OCI-LY1 (cell line): ENCODE data around the gene SLC35F3.
A peak's percentile ranks its signal among the peaks of the same experiment; 100 is the strongest.

ENCODE experiments used
- H2AFZ ChIP-seq: fragments of 200-600 bp; sonication (generic), shearing (Covaris generic); 2 replicates; pipeline ENCODE4 v1.6.0; 2014; ENCODE audit warnings: antibody characterized with exemption, mild to moderate bottlenecking, low read length
- H3F3A ChIP-seq: fragments of 200-600 bp; sonication (generic), shearing (Covaris generic); 2 replicates; pipeline ENCODE4 v1.6.0; 2014; ENCODE audit warnings: mild to moderate bottlenecking, antibody characterized with exemption, low read length, moderate library complexity; ENCODE audit not compliant: insufficient read depth
- H3K27ac ChIP-seq: fragments of 200-600 bp; sonication (generic); 2 replicates; pipeline ENCODE4 v1.5.1; 2014; ENCODE audit warnings: low read length, mixed run types, mild to moderate bottlenecking, low read depth; ENCODE audit not compliant: poor library complexity, severe bottlenecking
- H3K27me3 ChIP-seq: fragments of 200-600 bp; sonication (generic); 2 replicates; pipeline ENCODE4 v1.6.0; 2014; ENCODE audit warnings: antibody characterized with exemption, mild to moderate bottlenecking, low read length, moderate library complexity; ENCODE audit not compliant: insufficient read depth
- H3K36me3 ChIP-seq: fragments of 200-600 bp; sonication (generic); 2 replicates; pipeline ENCODE4 v1.6.1; 2014; ENCODE audit warnings: mild to moderate bottlenecking, antibody characterized with exemption, low read length, moderate library complexity, mixed read lengths; ENCODE audit not compliant: insufficient read depth
- H3K4me1 ChIP-seq: fragments of 200-600 bp; sonication (generic); 2 replicates; pipeline ENCODE4 v1.5.1; 2014; ENCODE audit warnings: mild to moderate bottlenecking, low read length, moderate library complexity; ENCODE audit not compliant: insufficient read depth, severe bottlenecking
- H3K4me2 ChIP-seq: fragments of 200-600 bp; sonication (generic), shearing (Covaris generic); 2 replicates; pipeline ENCODE4 v1.6.1; 2014; ENCODE audit warnings: low read length
- H3K4me3 ChIP-seq: fragments of 200-600 bp; sonication (generic); 2 replicates; pipeline ENCODE4 v1.5.1; 2014; ENCODE audit warnings: low read length, low read depth, mild to moderate bottlenecking, mixed read lengths; ENCODE audit not compliant: poor library complexity, severe bottlenecking
- H3K79me2 ChIP-seq: fragments of 200-600 bp; shearing (Covaris generic); 2 replicates; pipeline ENCODE4 v1.6.1; 2016; ENCODE audit warnings: mixed run types, low read length, mixed read lengths; ENCODE audit not compliant: insufficient read depth
- H3K9ac ChIP-seq: fragments of 200-600 bp; sonication (generic), shearing (Covaris generic); 2 replicates; pipeline ENCODE4 v1.6.1; 2014; ENCODE audit warnings: mild to moderate bottlenecking, low read length, mixed read lengths
- H3K9me2 ChIP-seq: fragments of 200-600 bp; sonication (generic), shearing (Covaris generic); 2 replicates; pipeline ENCODE4 v1.6.1; 2014; ENCODE audit warnings: low read depth, mild to moderate bottlenecking, low read length, mixed read lengths
- H3K9me3 ChIP-seq: fragments of 200-600 bp; shearing (Covaris generic); 2 replicates; pipeline ENCODE4 v1.6.1; 2014; ENCODE audit warnings: low read length, mixed read lengths
- H4K20me1 ChIP-seq: fragments of 200-600 bp; sonication (generic), shearing (Covaris generic); 2 replicates; pipeline ENCODE4 v1.6.0; 2016; ENCODE audit warnings: mild to moderate bottlenecking, low read length; ENCODE audit not compliant: insufficient read depth
- EZH2 ChIP-seq: fragments of 200-600 bp; sonication (generic), shearing (Covaris generic); IDR thresholded peaks from 2 replicates; pipeline ENCODE4 v1.8.0; 2017; ENCODE audit warnings: borderline replicate concordance, mixed run types, mild to moderate bottlenecking, antibody characterized with exemption, low read length, moderate library complexity, mixed read lengths
- TF ChIP-seq, protein P1 (sequence below): fragments of 200-600 bp; sonication (generic), shearing (Covaris generic); IDR thresholded peaks from 2 replicates; pipeline ENCODE4 v1.5.1; 2017; ENCODE audit warnings: mild to moderate bottlenecking, antibody characterized with exemption, low read length, moderate library complexity, mixed read lengths

The SLC35F3 gene

DNA sequence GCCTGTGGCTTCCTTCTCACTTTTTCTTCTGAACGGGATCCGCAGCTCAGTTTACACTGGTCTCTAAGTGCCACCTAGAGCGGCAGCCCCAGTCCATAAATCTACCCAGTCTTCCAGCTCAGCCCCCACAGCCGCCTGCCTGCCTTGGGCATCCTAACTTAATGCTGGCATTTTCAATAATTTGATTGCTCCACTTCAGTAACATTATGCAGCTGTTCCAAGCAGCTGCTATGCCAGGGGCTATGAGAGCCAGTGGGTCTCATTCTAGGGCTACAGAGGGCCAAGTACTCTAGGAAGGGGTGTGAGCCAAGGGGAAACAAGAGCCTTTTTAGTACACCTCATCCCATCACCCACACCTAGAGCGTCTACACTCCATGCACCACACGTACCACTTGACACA is 420.3 kb downstream of the SLC35F3 start:
- no peak overlapping the region for H3K4me3 ChIP-seq
- no peaks in the 10 kb centered on the region for H3K36me3 ChIP-seq
- peaks cover 18% of the 10 kb centered on the region for H3K4me1 ChIP-seq
- H3K27ac ChIP-seq = no peak overlapping the region
- no peaks in the 10 kb centered on the region for H4K20me1 ChIP-seq
- peaks cover 3% of the 10 kb centered on the region; the same call in 1 of the 2 replicates for H3K27me3 ChIP-seq
- no peak overlapping the region for H3K9ac ChIP-seq
- H3K4me2 ChIP-seq = no peak overlapping the region
- no peaks in the 10 kb centered on the region for H3K9me2 ChIP-seq
- no peaks in the 10 kb centered on the region for H3K9me3 ChIP-seq
- no peaks in the 10 kb centered on the region for H3K79me2 ChIP-seq
- no peaks in the 10 kb centered on the region for H3F3A ChIP-seq
- TF ChIP-seq EZH2 = no peak
- TF ChIP-seq, protein P1, sequence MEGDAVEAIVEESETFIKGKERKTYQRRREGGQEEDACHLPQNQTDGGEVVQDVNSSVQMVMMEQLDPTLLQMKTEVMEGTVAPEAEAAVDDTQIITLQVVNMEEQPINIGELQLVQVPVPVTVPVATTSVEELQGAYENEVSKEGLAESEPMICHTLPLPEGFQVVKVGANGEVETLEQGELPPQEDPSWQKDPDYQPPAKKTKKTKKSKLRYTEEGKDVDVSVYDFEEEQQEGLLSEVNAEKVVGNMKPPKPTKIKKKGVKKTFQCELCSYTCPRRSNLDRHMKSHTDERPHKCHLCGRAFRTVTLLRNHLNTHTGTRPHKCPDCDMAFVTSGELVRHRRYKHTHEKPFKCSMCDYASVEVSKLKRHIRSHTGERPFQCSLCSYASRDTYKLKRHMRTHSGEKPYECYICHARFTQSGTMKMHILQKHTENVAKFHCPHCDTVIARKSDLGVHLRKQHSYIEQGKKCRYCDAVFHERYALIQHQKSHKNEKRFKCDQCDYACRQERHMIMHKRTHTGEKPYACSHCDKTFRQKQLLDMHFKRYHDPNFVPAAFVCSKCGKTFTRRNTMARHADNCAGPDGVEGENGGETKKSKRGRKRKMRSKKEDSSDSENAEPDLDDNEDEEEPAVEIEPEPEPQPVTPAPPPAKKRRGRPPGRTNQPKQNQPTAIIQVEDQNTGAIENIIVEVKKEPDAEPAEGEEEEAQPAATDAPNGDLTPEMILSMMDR = no peak
- H2AFZ ChIP-seq = no peak overlapping the region

GRCh38 chr1:234325878-234326496 is 421.5 kb downstream of the SLC35F3 start:
- no peaks in the 10 kb centered on the region for H3K79me2 ChIP-seq
- no peak overlapping the region for H2AFZ ChIP-seq
- no peaks in the 10 kb centered on the region for H3K36me3 ChIP-seq
- H3K9me3 ChIP-seq = no peaks in the 10 kb centered on the region
- peaks cover 28% of the 10 kb centered on the region for H3K4me1 ChIP-seq
- no peak overlapping the region for H3K9ac ChIP-seq
- no peaks in the 10 kb centered on the region for H4K20me1 ChIP-seq
- H3K4me3 ChIP-seq = no peak overlapping the region
- no peak overlapping the region for H3K4me2 ChIP-seq
- no peaks in the 10 kb centered on the region for H3K9me2 ChIP-seq
- H3K27me3 ChIP-seq = peaks cover 3% of the 10 kb centered on the region; the same call in 1 of the 2 replicates
- TF ChIP-seq, protein P1 = no peak
- TF ChIP-seq EZH2 = no peak
- H3K27ac ChIP-seq = no peak overlapping the region
- no peaks in the 10 kb centered on the region for H3F3A ChIP-seq

- Histone ChIP-seq H3K9ac (no peak overlapping the region), H3F3A (no peaks in the 10 kb centered on the region), H3K9me3 (no peaks in the 10 kb centered on the region), H2AFZ (no peak overlapping the region), H3K4me1 (peaks cover 29% of the 10 kb centered on the region), H3K36me3 (no peaks in the 10 kb centered on the region), H3K27me3 (peaks cover 3% of the 10 kb centered on the region; the same call in 1 of the 2 replicates), H3K79me2 (no peaks in the 10 kb centered on the region), H3K4me3 (peak overlapping the region; percentile 22), H3K27ac (no peak overlapping the region), H3K4me2 (peak overlapping the region; percentile 44), H4K20me1 (no peaks in the 10 kb centered on the region), H3K9me2 (no peaks in the 10 kb centered on the region)
- TF ChIP-seq EZH2 = no peak
- TF ChIP-seq, protein P1 = peak; percentile 73
These were observed 422.3 kb downstream of the SLC35F3 start for GRCh38 chr1:234326497-234327366.
